HG02759 (cell line): ENCODE measurements around the gene DPP10.

Experiments
- ATAC-seq: cut with Tn5 transposase; IDR thresholded peaks from one replicate; pipeline ENCODE4 v1.9.1; 2021; ENCODE audit warnings: mild to moderate bottlenecking, moderate library complexity; ENCODE audit not compliant: unreplicated experiment

The DPP10 gene

GRCh38 chr2:114789989-114790388 is 347.5 kb downstream of the DPP10 start:
- no peak for ATAC-seq

DNA sequence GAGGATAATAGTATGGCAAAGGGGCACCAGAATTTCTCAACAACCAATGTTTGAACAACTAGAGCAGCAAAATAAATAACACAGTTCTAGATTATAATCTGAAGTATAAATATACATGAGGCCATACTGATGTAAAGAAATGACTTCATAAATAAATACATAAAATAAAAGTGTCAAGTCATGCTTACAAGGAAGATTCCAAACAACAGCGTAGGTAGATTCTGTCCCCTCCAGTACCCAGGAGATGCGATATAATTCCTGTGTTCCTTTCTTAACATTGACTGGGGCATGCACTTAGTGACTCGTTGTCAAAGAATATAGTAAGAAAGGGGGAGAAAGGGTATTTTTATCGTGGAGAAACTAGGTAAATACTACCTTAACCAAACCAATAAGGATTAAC is 355.1 kb downstream of the DPP10 start:
- ATAC-seq: no peak

DNA sequence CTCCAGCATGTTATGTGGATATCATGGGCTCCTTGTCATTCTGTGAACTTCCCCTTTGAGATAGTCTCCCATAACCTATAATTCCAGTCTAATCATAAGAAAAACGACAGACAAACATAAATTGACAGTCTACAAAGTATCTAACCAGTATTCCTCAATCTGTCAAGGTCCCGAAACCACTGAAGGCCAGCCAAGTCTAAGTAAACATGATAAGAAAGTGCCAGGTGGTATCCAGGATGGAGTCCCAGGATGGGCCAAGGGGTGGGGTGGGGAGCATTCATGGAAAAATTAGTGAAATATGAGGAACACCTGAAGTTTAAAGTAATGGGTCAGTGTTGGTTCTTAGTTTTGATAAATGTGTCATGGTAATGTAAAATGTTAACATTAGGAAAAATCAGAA is 355.5 kb downstream of the DPP10 start:
- no peak for ATAC-seq

DNA sequence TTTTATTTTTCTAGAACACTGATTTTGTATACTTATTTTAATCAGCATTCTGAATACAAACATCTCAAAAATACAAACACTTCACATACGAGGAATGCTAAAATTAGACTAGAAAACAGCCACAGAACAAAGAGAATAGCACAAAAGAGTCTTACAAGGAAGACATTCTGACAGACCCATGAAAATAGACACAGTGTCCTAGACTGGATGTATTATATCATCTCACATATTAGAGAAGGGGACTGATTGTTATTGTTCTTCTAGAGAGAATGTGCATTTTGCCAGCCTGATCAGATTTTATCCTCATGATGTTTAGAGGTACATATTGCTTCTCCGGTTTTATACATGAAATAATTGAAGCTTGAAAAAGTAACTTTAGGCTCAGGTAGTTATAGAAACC is 357.9 kb downstream of the DPP10 start:
- ATAC-seq: no peak

- ATAC-seq: no peak
These were observed 362.8 kb downstream of the DPP10 start for GRCh38 chr2:114805195-114805594.

DNA sequence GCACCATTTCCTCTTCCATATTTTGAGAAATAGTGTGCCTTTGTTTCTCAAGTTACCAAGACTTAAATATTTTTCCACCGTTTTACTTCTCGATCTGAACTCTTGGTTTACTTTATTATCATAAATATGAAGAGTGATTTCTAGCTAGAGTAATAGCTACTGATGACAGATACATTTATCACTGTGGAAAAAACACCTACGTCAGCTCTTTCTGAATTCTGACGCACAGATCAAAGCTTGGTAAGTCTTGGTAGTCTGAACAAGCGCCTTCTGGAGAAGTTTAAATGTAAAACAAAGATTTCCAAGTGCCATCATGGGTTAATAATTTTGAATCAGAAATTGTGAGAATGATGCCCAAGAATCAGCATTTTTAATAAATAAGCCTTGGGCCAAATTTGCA is 367.7 kb downstream of the DPP10 start:
- no peak for ATAC-seq

- no peak for ATAC-seq
These were observed 369.8 kb downstream of the DPP10 start for GRCh38 chr2:114812261-114812660.

DNA sequence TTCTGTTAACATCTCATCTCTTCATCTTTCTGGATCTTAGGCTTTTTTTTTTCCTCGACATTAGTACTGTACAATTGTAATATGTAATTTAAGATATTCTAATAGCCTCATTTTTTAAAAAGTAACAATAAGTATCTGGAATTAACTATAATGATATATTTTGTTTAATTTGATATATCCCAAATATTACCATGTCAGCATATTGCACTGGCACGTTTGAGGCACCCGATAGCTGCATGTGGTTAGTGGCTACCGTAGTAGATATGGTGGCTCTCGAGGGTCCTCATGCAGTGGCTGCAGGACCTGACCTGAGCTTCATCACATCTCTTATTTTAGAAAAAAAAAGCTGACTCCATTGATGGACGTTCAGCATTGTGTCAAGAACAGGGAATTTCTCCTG is 371.9 kb downstream of the DPP10 start:
- ATAC-seq: no peak

GRCh38 chr2:114821055-114821454 is 378.6 kb downstream of the DPP10 start:
- no peak for ATAC-seq

GRCh38 chr2:114843963-114844362 is 401.5 kb downstream of the DPP10 start:
- no peak for ATAC-seq

DNA sequence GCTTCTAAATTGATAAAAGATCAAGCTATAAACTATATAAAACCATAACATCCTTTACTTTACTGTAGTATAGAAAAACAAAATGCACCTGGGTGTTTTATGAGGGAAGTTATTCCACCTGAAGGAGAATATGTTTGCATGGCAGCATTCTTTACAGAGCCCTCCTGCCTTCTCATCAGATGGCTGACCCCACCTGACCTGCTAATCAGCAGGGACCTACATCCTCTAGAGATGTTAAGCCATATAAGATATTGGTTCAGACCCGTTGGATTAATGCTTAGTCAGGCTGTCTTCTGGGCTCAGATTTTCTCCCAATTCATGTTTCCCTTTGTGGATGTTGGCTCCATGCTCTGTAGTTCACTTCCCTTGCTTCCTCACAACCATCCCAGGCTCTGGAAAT is 414.8 kb downstream of the DPP10 start:
- ATAC-seq: no peak

DNA sequence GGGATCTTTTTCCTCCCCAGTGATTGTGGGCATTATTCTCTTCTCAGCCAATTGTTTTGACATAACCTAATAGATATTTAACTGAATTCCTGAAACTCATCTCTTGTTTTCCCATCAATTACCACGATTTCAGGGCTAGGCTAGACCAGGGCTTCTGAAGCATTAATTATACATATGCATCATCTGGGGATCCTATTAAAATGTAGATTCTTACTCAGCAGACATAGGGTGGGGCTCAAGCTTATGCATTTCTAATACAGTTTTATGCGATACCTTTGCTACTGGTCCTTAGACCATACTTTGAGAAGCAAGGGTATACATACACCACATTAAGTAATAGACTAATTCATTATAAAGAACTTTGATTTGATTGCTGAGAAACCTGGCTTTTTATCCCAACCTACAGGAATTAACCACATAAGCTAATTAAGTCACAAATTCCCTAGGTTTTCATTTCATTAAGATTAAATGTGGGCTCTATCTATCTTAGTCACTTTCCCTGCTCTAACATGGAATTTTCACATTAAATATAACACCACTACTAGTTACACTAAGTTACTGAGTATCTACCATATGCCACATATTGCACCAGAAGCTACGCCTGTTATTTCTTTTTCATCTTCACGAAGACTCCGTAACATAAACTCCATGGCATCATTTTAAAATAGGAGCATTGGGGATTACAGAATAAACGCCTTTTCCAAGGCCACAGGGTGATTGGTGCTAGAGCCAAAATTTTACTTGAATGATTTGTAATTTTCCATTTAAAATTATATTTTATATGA is 417.5 kb downstream of the DPP10 start:
- ATAC-seq: no peak

DNA sequence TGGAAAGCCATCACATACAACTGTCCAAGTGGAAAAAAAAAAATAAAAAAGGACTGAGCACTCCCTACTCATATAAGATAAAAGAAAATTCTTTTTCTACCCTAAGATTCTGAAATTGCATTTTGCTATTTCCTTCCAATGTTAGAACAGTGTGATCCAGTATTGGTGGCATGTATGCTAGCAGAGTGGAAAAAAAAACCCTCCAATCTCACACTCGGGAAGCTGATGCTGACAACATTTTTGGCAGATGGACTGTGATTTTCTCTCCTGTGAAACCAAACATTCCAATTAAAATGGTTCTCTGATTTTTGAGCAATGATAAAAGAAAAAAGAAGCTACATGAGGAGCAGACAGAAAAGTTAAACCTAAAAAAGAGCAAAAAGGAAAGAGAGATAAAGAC is 419.8 kb downstream of the DPP10 start:
- no peak for ATAC-seq

DNA sequence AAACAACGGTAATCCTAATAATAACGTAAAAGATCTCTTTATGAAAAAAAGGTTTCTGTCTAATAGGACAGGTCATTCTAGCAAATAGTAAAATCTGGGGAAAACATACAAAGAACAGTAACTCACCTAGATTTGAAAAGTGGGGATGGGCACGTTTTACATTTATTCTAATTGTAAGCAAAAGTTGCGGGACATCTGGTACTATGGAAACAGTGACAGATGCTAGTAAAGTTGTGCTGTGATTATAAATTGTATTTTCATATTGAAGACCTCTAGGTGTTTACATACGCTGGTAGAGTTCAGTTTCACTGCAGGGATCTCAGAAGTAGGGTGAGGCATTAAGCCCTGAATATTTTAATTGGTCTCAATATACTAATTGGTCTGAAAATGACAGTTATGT is 422.5 kb downstream of the DPP10 start:
- no peak for ATAC-seq

GRCh38 chr2:114880046-114880445 is 437.6 kb downstream of the DPP10 start:
- ATAC-seq: no peak

GRCh38 chr2:114919985-114920384 is 477.5 kb downstream of the DPP10 start:
- no peak for ATAC-seq

DNA sequence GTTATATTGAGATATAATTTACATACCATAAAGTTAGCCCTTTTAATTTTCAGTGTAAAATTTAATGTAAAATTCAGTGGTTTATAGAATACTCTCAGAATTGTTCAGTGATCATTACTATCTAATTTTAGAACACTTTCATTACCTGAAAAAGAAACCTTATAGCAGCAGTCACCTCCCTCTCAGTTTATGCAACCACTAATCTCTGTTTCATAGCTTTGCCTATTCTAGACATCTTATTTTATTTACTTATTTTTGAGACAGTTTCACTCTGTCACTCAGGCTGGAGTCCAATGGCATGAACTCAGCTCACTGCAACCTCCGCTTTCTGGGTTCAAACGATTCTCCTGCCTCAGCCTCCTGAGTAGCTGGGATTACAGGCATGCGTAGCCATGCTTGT is 479.6 kb downstream of the DPP10 start:
- ATAC-seq: no peak

DNA sequence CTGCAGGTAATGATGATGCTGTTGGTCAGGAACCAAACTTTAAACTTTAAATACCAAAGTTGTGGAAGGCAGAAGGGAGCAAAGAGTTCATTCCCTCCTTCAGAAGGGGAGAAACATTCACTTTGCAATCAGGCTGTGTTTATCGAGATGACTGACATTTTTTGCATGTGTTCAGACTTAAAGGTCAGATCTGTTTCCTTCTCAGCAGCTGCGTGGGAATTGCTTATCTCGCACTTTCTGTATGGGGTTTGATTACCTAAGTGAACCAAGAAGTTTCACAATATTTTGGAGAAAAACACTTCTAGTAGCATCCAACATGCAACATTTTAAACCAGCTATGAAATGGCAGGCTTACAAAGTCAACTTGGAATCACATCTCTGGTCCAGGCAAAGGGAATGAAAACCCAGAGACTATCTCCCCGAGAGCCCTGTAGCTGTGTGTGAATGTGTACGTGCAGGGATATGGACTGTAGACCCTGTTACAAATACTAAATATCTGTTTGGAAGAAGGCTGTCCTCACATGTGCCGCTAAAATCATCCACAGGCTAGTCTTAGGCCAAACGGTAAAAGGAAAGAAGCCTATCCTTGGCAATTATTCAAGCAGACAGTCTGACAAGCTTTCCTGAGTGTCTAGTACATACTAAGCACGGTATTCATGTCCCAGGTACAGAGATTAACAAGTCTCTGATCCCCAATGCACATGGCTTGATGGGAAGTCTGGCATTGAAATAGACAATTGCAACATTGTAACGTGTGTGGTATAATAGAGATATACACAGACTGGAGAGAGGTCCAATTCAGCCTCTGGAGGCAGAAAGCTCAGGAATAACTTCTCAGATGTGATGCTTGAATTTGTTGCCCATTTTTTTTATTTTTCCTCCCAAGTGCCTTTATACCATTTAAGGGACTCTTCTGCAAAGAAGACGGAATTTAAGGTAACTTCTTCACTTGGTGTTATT is 483.1 kb downstream of the DPP10 start:
- no peak for ATAC-seq

DNA sequence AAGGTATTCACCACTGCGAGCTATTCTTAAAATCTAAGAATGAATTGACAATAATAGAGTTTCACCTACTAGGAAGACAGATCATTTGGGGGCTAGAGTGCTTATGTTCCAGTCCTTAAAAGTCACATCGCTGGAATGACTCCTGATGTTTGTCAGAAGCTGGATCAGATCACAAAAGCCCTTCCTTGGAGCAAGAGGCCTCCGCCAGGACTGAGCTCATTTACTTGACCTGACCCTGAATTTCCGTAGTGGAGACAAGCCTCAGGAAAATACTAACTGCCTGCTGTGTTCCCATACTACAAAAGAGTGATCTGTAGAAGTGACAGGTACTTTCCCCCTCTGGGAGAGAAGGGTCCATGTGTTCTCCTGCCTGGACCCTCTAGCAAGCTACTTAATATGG is 483.9 kb downstream of the DPP10 start:
- ATAC-seq: no peak

GRCh38 chr2:114929225-114929624 is 486.8 kb downstream of the DPP10 start:
- no peak for ATAC-seq

DNA sequence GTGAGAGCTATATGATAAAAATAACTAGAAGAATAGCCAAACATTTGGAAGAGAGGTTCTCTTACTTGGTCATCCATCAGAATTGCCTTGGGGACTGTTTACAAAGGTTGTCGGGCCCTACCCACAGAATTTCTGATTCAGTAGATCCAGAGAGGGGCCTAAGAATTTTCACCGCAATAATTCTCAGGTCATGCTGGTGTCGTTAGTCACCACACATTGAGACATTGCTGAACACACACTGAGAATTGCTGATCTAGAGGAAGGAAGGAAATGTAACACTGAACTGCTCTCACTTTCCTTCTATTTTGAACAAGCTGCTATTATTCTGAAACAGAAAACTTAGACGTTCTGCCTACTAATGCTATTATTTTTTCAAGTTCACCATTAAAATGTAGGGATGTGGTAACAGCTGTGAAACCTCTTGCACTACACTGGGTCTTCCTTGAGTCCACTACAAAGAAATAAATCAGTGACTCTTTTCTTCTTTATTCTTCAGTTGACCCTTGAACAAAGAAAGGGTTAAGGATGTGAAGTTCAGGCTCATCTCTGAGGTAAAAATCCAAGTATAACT is 491.3 kb downstream of the DPP10 start:
- ATAC-seq: no peak

DNA sequence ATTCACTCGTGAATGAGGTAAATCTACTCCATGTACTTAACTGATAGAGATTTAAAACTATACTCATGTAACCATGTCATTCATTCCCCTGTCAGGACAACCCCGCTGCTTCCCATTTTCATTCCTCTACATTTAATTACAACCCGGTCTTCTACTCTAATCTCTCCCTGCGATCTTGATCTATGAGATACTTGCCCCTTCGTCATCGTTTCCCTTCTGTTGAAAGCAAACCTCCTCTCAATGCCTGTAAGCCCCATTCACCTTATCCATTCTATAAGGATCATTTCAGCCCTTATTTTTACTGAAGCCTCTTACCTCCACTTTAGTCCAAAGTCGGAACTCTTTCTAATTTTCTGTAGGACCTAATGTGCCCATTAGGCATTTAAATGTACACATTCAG is 492.6 kb downstream of the DPP10 start:
- no peak for ATAC-seq
